GM12891 (cell line): Measurements from ENCODE around the gene VPS13D.

Experiments
- DNase-seq: peaks from one replicate; pipeline ENCODE4 v3.0.0; 2011; ENCODE audit warnings: low spot score; ENCODE audit not compliant: insufficient read length
- FAIRE-seq: peaks from 2 replicates; lab custom pipeline; 2011; peaks lifted over from hg19 to GRCh38; lab: Jason Lieb, UNC
- PAX5 ChIP-seq: IDR thresholded peaks from 2 replicates; pipeline ENCODE4 v1.6.1; 2011; ENCODE audit warnings: low read length, moderate library complexity, mild to moderate bottlenecking; ENCODE audit not compliant: insufficient read depth, severe bottlenecking
- POLR2A ChIP-seq: IDR thresholded peaks from 2 replicates; pipeline ENCODE4 v1.6.1; 2011; ENCODE audit warnings: low read depth, low read length, control low read depth
- POLR2AphosphoS5 ChIP-seq: IDR thresholded peaks from 2 replicates; pipeline ENCODE4 v1.6.1; 2011; ENCODE audit warnings: low read depth, low read length, control low read depth
- POU2F2 ChIP-seq: IDR thresholded peaks from 2 replicates; pipeline ENCODE4 v1.6.1; 2011; ENCODE audit warnings: low read depth, mild to moderate bottlenecking, control low read depth, low read length, moderate library complexity
- SPI1 ChIP-seq: IDR thresholded peaks from 2 replicates; pipeline ENCODE4 v1.6.1; 2011; ENCODE audit warnings: low read depth, low read length, control low read depth
- TAF1 ChIP-seq: IDR thresholded peaks from 2 replicates; pipeline ENCODE4 v1.6.1; 2011; ENCODE audit warnings: low read depth, low read length, control low read depth

VPS13D gene

DNA sequence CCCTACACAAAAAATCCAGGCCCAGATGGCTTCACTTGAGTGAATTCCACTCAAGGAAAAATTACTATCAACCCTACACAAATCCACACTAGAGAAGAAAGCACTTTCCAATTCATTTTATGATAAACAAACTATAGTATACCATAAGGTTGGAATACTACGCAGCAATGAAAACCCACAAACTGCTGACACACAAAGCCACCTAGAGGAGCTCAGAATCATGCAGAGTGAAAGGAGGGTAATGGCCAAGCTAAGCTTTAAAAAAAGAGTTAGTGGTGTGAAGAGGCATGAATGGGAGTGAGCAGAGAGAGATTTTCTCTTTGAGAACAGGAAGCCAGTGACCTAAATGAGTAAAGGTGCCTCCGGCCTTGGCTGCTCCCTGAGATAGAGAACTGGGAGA lies 294.4 kb downstream of the VPS13D start:
- TF ChIP-seq POLR2A = no peak
- no peak for TF ChIP-seq TAF1
- no peak for TF ChIP-seq SPI1
- TF ChIP-seq POU2F2 = no peak
- TF ChIP-seq POLR2AphosphoS5 = no peak
- no peak for FAIRE-seq
- DNase-seq = no peak

DNA sequence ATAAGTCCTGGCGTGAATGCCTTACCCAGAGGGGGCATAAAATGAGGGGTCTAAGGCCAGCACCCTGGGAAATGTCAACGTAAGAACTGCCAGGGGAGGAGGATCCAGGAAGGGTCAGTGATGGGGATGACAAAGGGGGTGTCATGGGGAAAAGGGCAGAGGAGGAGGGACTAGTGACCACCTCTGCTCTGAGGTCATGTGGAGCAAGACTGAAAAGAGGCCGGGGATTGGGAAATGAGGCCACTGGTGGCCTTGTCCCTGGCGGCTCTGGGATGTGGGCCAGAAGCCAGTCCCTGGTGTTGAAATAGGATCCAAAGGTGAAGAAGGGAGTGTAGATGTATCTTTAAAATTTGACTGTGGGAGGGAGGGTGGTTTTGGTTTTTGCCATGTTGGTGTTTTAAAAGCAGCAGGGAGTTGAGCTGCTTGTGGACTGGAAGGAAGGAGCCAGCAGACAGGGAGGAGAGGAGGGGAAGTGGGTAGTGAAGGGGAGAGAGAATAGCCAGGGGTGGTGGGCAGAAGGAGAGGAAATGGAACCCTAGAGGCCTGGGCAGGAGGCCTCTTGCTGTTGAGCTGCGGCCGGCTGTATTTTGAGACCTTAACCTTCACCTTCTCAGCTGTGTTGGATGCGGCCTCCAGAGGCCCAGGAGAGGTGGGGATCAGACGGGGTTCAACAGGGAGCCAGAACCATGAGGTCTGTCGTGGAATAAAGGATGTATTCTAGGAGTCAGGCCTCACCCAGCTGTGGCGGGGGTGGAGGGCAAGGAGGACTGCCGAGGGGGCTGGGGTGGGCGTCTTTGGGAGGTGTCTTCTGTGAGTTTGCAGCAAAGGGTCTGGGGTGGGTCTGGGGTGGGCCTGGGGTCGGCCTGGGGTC lies 295.7 kb downstream of the VPS13D start:
- TF ChIP-seq TAF1 (no peak), SPI1 (no peak), POU2F2 (no peak), POLR2AphosphoS5 (no peak), PAX5 (no peak), POLR2A (no peak)
- DNase-seq (no peak), FAIRE-seq (no peak)

- DNase-seq (no peak), FAIRE-seq (no peak)
- no peak for TF ChIP-seq POLR2AphosphoS5
- TF ChIP-seq TAF1 = no peak
- no peak for TF ChIP-seq SPI1
- TF ChIP-seq PAX5 = no peak
- no peak for TF ChIP-seq POU2F2
- no peak for TF ChIP-seq POLR2A
Measured at GRCh38 chr1:12527564-12527963, 297.7 kb downstream of the VPS13D start.

GRCh38 chr1:12528021-12528852 lies 298.4 kb downstream of the VPS13D start:
- FAIRE-seq (no peak), DNase-seq (no peak)
- no peak for TF ChIP-seq PAX5
- TF ChIP-seq POLR2AphosphoS5 = no peak
- no peak for TF ChIP-seq TAF1
- no peak for TF ChIP-seq SPI1
- no peak for TF ChIP-seq POU2F2
- no peak for TF ChIP-seq POLR2A

- no peak for FAIRE-seq
- TF ChIP-seq TAF1 = no peak
- TF ChIP-seq SPI1 = no peak
- no peak for TF ChIP-seq PAX5
- no peak for TF ChIP-seq POLR2AphosphoS5
- TF ChIP-seq POU2F2 = no peak
- no peak for TF ChIP-seq POLR2A
- no peak for DNase-seq
Measured at GRCh38 chr1:12529640-12530174, 299.9 kb downstream of the VPS13D start.

- DNase-seq (no peak), FAIRE-seq (no peak)
- no peak for TF ChIP-seq POLR2AphosphoS5
- no peak for TF ChIP-seq POLR2A
- TF ChIP-seq PAX5 = no peak
- no peak for TF ChIP-seq SPI1
- no peak for TF ChIP-seq POU2F2
- no peak for TF ChIP-seq TAF1
Measured at GRCh38 chr1:12530462-12531178, 300.8 kb downstream of the VPS13D start.

DNA sequence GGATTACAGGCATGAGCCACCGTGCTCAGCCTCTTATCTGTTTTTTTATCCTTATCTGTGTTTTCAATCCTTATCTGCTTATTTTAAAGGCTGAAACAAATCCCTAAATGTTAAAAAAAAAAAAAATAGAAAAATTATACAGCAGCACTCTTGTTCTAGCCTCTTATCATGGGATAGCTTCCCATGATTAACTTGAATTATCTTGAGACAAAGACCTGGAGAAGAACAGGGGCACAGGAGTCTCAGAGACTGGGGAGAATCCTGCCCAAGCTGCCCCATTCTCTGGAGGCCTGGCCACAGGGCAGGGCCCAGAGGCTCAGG lies 301.3 kb downstream of the VPS13D start:
- no peak for DNase-seq
- TF ChIP-seq POLR2A (no peak), POU2F2 (no peak), SPI1 (no peak), PAX5 (no peak)
- no peak for FAIRE-seq

- FAIRE-seq (no peak), DNase-seq (no peak)
- TF ChIP-seq SPI1 = no peak
Measured at GRCh38 chr1:12532405-12533315, 302.8 kb downstream of the VPS13D start.

GRCh38 chr1:12536023-12536639 lies 306.3 kb downstream of the VPS13D start:
- DNase-seq = no peak
- no peak for TF ChIP-seq POU2F2
- no peak for TF ChIP-seq TAF1
- no peak for TF ChIP-seq POLR2A
- no peak for TF ChIP-seq PAX5
- TF ChIP-seq POLR2AphosphoS5 = no peak
- TF ChIP-seq SPI1 = no peak
- FAIRE-seq = no peak
